Measurements from ENCODE around the gene SMARCA2.

The SMARCA2 gene

DNA sequence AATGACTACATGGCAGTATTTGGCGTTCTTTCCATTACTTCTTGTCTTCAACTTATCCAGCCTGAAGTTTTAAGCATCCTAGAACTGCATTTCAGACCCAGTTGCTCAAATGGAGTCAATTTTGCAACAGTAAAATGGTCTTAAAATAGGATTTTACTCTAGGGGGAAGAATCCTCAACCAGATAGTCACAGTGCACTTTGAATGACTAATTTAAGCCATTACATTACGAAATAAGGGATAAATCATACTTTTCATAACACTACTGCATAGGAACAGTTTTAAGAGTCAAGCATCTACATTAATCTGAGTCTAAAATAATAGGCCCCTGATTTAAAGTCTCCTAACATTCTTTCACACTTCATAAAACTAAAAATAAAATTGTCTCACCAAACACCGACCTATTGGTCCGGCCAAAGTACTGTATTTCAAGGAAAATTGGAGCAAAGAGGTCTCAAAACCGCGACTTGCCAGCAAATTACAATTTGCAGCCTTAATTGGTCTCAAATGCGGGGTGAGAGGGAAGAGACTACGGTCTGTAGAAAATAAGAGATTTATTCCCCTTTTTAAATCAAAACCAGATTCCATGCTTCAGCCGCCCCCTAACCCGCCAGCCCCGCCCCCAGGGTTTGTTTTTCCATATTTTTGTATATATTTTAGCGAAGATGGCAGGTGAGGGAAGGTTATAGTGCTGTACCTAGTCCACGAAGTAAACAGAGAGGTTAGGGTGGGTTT, 1.2 kb upstream of the SMARCA2 start:
- DNase-seq (ENCODE audit: low read depth), result peak; percentile 44
- H3K4me3 ChIP-seq (replicated peaks; ENCODE audit: low read depth, low read length), result peak overlapping the region; percentile 89

DNA sequence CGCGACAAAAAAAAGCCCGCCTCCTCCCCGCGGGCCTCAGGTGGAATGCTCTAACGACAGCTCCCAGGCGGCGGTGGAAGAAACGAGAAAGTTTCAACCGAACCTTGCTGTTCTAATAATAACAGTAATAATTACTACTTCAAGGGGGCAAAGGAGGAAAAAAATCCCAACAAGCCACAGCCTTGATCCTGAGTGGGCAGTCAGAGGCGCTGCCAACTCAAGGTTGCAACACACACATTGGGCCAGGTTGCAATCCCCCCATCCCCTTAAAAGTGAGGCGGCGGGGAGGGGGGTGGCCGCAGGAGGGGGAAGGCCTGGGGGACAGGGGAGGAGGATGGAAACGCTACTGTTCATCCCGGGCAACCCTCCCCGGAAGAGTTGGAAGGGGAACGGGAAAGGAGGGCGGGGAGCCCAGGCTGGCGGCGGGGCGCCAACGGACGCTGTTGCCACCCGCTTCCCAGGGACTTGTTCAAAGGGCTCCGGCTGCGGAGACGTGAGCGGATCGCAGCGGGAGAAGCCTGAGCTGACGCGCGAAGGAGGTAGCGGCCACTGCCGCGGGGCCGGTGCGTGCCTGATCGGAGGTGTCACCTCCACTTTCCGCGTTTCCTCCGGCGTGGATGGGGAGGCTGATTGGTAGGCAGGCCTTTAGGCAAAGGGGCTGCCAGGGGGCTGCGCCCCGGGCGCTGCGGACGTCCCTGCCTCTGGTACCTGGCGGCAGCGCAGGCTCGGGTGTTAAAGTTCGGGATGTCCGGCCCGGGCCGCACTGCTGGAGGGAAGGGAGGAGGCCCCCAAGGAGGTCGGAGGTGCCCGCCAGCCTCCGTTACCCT, 647 bp downstream of the SMARCA2 start:
- DNase-seq (ENCODE audit: low read depth), result peak; percentile 34
- TF ChIP-seq, protein P1, sequence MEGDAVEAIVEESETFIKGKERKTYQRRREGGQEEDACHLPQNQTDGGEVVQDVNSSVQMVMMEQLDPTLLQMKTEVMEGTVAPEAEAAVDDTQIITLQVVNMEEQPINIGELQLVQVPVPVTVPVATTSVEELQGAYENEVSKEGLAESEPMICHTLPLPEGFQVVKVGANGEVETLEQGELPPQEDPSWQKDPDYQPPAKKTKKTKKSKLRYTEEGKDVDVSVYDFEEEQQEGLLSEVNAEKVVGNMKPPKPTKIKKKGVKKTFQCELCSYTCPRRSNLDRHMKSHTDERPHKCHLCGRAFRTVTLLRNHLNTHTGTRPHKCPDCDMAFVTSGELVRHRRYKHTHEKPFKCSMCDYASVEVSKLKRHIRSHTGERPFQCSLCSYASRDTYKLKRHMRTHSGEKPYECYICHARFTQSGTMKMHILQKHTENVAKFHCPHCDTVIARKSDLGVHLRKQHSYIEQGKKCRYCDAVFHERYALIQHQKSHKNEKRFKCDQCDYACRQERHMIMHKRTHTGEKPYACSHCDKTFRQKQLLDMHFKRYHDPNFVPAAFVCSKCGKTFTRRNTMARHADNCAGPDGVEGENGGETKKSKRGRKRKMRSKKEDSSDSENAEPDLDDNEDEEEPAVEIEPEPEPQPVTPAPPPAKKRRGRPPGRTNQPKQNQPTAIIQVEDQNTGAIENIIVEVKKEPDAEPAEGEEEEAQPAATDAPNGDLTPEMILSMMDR (IDR thresholded peaks at IDR 0.05; ENCODE audit: low read length, missing control alignments), result no peak
- peak overlapping the region; percentile 89 for H3K4me3 ChIP-seq (replicated peaks; ENCODE audit: low read depth, low read length)

More for the DNA sequence above, 1.2 kb upstream of the SMARCA2 start:
- TF ChIP-seq, protein P1 (IDR thresholded peaks at IDR 0.05; ENCODE audit: low read length, missing control alignments), result no peak

DNA sequence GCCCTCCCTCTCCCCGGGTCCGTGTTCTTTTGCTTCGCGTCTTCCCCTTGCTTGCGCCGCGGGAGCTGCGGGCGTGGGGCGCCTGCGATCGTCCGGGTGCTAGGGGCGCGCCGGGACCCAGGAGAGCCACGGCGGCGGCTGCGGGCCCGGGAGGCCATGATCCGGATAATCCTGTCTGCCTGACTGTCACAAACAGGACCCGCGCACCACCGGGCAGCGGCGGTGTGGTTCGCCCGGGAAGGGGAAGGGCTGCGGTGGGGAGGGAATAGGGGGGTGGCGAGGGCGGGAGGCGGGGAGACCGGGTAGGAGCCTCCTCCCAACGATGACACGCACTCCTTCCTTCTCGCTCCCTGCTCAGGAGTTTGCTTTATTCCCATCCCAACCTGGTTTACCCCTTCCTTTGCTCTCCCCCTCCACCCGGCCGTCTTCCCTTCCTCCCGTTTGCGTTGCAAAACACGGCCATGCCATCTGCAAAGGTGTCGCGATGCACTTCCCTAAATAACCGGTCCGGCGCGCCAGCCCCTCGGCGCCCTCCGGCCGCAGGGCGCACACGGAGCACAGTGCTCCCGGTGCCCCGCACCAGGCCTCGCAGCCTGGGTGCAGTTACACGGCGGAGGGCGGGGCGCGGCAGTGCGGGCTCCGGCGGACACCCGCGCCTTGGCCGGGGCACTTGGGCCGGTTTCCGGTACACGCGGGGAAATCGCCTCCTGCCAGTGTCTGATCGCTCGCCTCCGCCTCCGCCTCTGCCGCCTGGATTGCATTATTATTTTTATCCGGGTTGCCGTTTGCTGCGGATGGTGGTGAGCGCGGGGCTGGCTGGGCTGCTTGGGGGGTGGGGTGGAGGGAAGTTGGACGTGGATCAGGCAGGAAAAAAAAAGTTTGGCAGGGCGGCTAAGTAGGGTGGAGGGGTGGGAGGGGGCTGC, 1.5 kb downstream of the SMARCA2 start:
- TF ChIP-seq, protein P1 (IDR thresholded peaks at IDR 0.05; ENCODE audit: low read length, missing control alignments), result no peak

DNA sequence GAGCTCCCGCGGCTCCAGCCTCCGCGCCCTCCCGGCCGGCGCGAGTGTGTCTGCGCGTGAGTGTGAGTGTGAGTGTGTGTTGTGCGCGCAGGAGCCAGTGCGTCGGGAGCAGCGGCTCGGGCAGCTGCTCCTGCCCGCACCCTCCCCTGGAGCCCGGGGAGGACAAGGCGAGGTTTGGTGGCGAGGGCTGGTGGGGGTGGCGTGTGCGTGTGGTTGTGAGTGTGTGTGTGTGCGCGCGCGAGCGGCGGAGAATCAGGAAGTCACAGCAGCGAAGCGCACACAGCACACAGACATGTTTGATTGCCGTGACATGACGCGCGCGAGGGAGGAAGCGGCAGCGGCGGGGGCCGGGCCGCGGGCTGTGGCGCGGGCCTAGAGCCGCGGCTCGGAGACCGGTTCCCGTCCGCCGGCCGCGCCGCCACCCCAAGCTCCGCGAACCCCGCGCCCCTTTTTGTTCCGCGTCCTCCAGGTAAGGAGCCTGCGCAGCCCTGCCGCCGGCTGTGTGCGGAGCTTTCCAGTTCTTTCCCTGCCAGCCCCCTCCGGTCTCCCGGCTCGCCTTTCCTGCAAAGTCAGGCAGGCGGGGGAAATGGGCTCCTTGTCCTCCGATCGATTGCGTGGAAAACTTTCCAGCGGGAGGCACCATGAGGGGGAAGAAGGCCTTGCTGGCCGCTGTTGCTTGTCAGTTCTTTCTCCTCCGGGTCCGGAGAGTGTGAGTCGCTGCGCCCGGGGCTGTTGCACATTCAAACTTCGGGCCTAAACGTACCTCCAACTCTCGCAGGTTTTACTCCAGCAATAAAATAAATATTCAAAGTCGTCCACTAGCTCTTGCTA, 2.4 kb downstream of the SMARCA2 start:
- peak; percentile 79 for DNase-seq (ENCODE audit: low read depth)
- TF ChIP-seq, protein P1 (IDR thresholded peaks at IDR 0.05; ENCODE audit: low read length, missing control alignments), result no peak
- peak overlapping the region; percentile 89 for H3K4me3 ChIP-seq (replicated peaks; ENCODE audit: low read depth, low read length)

More for the DNA sequence above, 1.5 kb downstream of the SMARCA2 start:
- H3K4me3 ChIP-seq (replicated peaks; ENCODE audit: low read depth, low read length), result peak overlapping the region; percentile 89
- DNase-seq (ENCODE audit: low read depth), result peak; percentile 82

DNA sequence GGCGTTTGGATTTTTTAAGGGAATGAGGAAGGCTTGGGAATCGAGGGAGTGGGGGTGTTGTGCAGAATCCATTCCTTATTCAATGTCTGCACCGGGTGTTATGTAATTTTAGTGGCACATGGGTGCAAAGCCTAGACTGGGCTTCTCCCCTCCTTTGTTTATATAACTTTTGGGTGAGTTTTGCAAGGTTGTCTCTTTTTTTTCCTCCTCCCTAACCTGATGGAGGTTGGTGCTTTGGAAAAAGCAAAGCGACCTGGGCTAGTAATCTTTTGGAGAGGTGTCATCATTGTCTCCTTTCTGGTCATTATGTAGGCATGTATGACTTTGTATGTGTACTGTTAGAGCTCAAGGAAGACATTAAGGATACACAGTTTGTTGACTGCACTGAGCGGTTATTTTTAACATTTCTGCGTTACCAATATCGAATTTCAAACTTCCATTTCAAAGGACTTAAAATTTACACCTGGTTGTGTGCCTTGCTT, 3.1 kb downstream of the SMARCA2 start:
- H3K4me3 ChIP-seq (replicated peaks; ENCODE audit: low read depth, low read length), result peak overlapping the region; percentile 89
- TF ChIP-seq, protein P1 (IDR thresholded peaks at IDR 0.05; ENCODE audit: low read length, missing control alignments), result no peak
- DNase-seq (ENCODE audit: low read depth), result no peak
